Parathyroid adenoma (tissue), 2 donors: ENCODE results near the gene COQ8A.

Experiments used
- H2AFZ ChIP-seq: fragments of 300-600 bp; sonication (generic); one replicate; pipeline ENCODE4 v1.7.0; 2017; ENCODE audit warnings: antibody characterized with exemption, mild to moderate bottlenecking
- H3K27ac ChIP-seq: fragments of 300-600 bp; sonication (generic); one replicate; pipeline ENCODE4 v1.7.0; 2017
- H3K27me3 ChIP-seq: fragments of 300-600 bp; sonication (generic); one replicate; pipeline ENCODE4 v1.7.0; 2017; ENCODE audit warnings: low read length; ENCODE audit not compliant: control insufficient read depth, insufficient read depth
- H3K36me3 ChIP-seq: fragments of 300-600 bp; sonication (generic); one replicate; pipeline ENCODE4 v1.7.0; 2017; ENCODE audit warnings: low read length; ENCODE audit not compliant: control insufficient read depth, insufficient read depth
- H3K4me1 ChIP-seq: fragments of 300-600 bp; sonication (generic); one replicate; pipeline ENCODE4 v1.7.0; 2017; ENCODE audit warnings: control low read depth
- H3K4me2 ChIP-seq: fragments of 300-600 bp; sonication (generic); one replicate; pipeline ENCODE4 v1.7.0; 2017; ENCODE audit warnings: low read length
- H3K4me3 ChIP-seq: fragments of 300-600 bp; sonication (generic); one replicate; pipeline ENCODE4 v1.7.0; 2017; ENCODE audit warnings: low read depth, low read length
- H3K79me2 ChIP-seq: fragments of 300-600 bp; sonication (generic); one replicate; pipeline ENCODE4 v1.7.0; 2017; ENCODE audit warnings: control low read depth
- H3K9ac ChIP-seq: fragments of 300-600 bp; sonication (generic); one replicate; pipeline ENCODE4 v1.7.0; 2017; ENCODE audit warnings: mild to moderate bottlenecking
- H3K9me3 ChIP-seq: fragments of 300-600 bp; sonication (generic); one replicate; pipeline ENCODE4 v1.7.0; 2017; ENCODE audit warnings: low read length; ENCODE audit not compliant: control insufficient read depth
- TF ChIP-seq, protein P1 (sequence below): fragments of 300-600 bp; sonication (generic); IDR thresholded peaks from one replicate; pipeline ENCODE4 v1.7.0; 2017; ENCODE audit warnings: antibody characterized with exemption, mild to moderate bottlenecking
- donor health status: primary hyperparathyroidism.

COQ8A gene

DNA sequence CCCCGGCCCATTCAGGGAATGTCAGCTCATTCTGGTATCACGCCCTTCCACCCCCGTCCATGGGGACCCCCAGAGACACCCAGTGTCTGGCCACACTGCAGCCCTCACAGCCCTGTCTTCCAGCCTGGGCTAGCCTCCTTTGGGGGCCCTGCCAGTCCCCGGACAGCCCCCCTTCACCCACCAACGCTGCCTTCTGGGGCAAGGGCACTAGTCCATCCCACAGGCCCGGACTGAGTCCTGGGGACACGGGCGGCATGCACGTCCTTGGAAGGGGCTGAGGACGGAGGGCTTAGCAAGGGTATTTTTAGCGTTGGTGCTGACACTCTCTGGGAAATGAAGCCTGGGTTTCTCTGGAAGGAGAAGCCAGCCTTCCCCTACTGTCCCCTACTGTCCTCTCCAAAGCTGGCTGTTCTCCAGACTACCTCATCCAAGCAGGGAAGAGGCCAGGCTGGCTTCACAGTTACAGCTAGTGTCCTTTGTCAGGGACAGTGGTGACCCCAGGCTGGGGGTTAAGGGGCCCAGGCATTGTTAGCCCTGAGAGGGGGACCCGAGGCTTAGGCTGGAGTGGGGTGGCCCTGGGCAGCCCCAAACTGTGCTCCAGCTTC is 39.5 kb downstream of the COQ8A start:
- no peaks in the 10 kb centered on the region for H3K36me3 ChIP-seq
- TF ChIP-seq, protein P1, sequence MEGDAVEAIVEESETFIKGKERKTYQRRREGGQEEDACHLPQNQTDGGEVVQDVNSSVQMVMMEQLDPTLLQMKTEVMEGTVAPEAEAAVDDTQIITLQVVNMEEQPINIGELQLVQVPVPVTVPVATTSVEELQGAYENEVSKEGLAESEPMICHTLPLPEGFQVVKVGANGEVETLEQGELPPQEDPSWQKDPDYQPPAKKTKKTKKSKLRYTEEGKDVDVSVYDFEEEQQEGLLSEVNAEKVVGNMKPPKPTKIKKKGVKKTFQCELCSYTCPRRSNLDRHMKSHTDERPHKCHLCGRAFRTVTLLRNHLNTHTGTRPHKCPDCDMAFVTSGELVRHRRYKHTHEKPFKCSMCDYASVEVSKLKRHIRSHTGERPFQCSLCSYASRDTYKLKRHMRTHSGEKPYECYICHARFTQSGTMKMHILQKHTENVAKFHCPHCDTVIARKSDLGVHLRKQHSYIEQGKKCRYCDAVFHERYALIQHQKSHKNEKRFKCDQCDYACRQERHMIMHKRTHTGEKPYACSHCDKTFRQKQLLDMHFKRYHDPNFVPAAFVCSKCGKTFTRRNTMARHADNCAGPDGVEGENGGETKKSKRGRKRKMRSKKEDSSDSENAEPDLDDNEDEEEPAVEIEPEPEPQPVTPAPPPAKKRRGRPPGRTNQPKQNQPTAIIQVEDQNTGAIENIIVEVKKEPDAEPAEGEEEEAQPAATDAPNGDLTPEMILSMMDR, result no peak

DNA sequence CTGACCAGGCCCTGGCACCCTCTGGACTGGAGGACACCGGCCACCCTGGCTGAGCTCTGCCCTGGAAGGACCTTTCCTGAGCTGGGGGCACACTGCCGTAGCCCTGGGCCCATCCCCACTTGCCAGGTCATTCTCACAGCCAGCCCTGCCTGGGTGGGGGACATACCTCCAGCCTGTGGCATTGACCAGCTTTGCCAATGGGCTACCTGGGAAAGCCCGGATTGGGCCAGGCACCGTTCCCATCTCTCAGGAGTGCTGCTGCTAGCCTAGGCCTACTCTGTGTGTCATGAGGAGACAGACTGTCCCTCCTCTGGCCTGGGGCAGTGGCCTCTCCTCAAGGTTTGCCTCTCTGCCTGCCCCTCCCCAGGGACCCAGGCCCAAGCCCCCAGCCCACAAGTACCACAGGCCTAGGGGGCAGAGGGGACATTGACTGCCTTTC is 40.0 kb downstream of the COQ8A start:
- Histone ChIP-seq H3K9me3 (no peaks in the 10 kb centered on the region), H3K36me3 (no peaks in the 10 kb centered on the region), H3K27me3 (no peaks in the 10 kb centered on the region), H3K4me2 (no peak overlapping the region), H3K27ac (peak overlapping the region; percentile 76), H3K4me1 (no peaks in the 10 kb centered on the region), H2AFZ (no peak overlapping the region), H3K4me3 (no peak overlapping the region), H3K9ac (no peak overlapping the region), H3K79me2 (no peaks in the 10 kb centered on the region)
- TF ChIP-seq, protein P1, result no peak

More for the DNA sequence above, 39.5 kb downstream of the COQ8A start:
- H3K27ac ChIP-seq, result peak overlapping the region; percentile 76
- no peaks in the 10 kb centered on the region for H3K4me1 ChIP-seq
- H3K9me3 ChIP-seq, result no peaks in the 10 kb centered on the region
- no peak overlapping the region for H3K4me3 ChIP-seq
- H3K79me2 ChIP-seq, result no peaks in the 10 kb centered on the region
- H3K9ac ChIP-seq, result no peak overlapping the region
- no peak overlapping the region for H2AFZ ChIP-seq
- no peak overlapping the region for H3K4me2 ChIP-seq
- H3K27me3 ChIP-seq, result no peaks in the 10 kb centered on the region

DNA sequence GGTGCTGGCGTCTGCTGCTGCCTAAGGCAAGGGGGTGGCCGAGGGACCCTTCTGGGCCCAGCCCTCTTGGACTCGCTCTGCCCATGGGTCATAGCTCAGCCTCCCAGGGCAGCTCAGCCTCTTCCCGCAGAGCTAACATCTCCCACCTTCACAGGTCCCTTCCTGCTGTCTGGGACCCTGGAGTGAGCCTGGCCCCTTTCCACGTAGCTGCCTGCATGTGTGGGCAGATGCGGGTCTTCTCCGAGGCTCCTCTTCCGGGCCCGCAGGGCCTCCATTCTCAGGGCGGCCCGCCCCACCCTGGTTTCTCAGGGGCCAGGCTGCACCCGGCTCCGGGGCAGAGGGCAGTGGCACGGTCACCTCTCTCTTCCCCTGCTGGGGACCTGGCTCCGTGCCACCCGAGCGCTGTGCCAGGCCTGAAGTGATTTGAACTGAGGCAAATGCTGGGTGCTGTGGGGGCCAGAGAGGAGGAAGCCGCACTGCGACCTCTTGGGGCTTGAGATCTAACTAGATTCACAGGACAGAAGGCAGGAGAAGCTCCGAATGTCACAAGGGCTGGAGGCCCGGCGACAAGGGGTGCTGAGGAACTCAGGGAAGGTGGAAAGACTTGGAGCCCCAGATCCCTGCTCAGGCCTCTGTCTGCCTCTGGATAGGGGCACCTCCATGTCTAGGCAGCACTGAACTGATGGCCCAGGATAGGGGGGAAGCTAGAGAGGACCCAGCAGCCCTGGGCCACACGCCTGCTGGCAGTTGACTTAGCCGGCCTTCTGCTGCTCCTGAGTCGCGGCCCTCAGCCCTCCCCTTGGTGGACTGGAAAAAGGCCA is 40.7 kb downstream of the COQ8A start:
- no peaks in the 10 kb centered on the region for H3K36me3 ChIP-seq
- H3K4me2 ChIP-seq, result no peak overlapping the region
- H3K27ac ChIP-seq, result peak overlapping the region; percentile 76
- H3K79me2 ChIP-seq, result no peaks in the 10 kb centered on the region
- no peaks in the 10 kb centered on the region for H3K27me3 ChIP-seq
- no peak overlapping the region for H3K4me3 ChIP-seq
- H3K9me3 ChIP-seq, result no peaks in the 10 kb centered on the region
- TF ChIP-seq, protein P1, result no peak
- no peak overlapping the region for H3K9ac ChIP-seq
- no peak overlapping the region for H2AFZ ChIP-seq
- H3K4me1 ChIP-seq, result no peaks in the 10 kb centered on the region

DNA sequence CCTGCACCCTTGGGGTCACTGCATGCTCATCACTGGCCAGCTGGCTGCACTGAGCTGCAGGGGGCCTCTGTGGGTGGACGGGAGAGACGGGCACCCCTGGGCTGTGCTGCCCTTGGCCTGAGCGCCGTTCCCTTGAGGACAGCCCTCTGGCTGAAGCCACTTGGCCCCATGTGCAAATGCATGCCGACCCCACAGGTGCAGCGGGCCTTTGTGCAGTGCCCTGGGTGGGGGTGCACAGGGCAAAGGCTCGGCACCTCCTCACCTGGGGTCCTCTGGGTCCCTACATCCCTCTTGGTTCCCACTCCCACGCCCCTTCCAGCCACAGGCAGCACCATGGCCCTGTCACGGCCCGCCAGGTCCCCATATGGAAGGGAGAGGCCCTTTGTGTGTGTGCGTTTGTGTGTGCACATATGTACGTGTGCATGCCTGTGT is 41.3 kb downstream of the COQ8A start:
- H3K36me3 ChIP-seq, result no peaks in the 10 kb centered on the region

More for the DNA sequence above, 41.3 kb downstream of the COQ8A start:
- Histone ChIP-seq H3K4me2 (no peak overlapping the region), H3K9me3 (no peaks in the 10 kb centered on the region), H2AFZ (no peak overlapping the region), H3K4me1 (no peaks in the 10 kb centered on the region), H3K79me2 (no peaks in the 10 kb centered on the region), H3K27me3 (no peaks in the 10 kb centered on the region), H3K4me3 (no peak overlapping the region), H3K27ac (peak overlapping the region; percentile 76), H3K9ac (no peak overlapping the region)
- TF ChIP-seq, protein P1, result no peak
